ENCODE data around the gene ATG5.

DNA sequence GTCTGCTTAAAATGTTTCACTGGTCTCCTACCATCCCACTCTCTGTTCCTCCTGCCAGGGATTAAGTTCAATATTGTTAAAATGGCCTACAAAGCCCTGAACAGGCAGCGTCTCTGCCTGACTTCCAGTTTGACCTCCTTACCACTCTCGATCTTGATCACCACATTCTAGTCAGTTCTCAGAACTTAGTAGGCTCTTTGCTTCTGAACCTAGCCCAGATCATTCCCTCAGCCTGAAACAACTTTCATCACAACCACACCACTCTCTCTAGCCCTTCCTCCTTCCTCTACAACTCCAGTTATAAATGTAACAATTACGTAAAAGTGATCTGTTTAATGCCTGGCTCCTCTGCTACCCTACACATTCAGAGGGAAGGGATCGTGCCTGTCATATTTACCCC lies 53.3 kb downstream of the ATG5 start:
- TF ChIP-seq, protein P1, sequence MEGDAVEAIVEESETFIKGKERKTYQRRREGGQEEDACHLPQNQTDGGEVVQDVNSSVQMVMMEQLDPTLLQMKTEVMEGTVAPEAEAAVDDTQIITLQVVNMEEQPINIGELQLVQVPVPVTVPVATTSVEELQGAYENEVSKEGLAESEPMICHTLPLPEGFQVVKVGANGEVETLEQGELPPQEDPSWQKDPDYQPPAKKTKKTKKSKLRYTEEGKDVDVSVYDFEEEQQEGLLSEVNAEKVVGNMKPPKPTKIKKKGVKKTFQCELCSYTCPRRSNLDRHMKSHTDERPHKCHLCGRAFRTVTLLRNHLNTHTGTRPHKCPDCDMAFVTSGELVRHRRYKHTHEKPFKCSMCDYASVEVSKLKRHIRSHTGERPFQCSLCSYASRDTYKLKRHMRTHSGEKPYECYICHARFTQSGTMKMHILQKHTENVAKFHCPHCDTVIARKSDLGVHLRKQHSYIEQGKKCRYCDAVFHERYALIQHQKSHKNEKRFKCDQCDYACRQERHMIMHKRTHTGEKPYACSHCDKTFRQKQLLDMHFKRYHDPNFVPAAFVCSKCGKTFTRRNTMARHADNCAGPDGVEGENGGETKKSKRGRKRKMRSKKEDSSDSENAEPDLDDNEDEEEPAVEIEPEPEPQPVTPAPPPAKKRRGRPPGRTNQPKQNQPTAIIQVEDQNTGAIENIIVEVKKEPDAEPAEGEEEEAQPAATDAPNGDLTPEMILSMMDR (conservative IDR thresholded peaks at IDR 0.05; ENCODE audit: low read length) = no peak
- TF ChIP-seq EZH2phosphoT487 (IDR thresholded peaks at IDR 0.05; ENCODE audit: borderline replicate concordance, low read depth, low read length) = no peak
